Calu3 (cell line): ENCODE data around the gene SIGLEC9. TPM values are rescaled to one million over a fixed set of nuclear protein-coding genes. Genes with fewer than 3 reads are reported as not detected.
A peak's percentile ranks its signal among the peaks of the same experiment; 100 is the strongest.

Source experiments
- BruUV-seq: library from RNA; stranded (reverse); fragments of 400-500 nt; replicated peaks from 2 replicates; lab custom pipeline; 2021; lab: Mats Ljungman, UMichigan
- CTCF ChIA-PET: fragments of 300-600 bp; sonication (Branson Sonifier 250); formaldehyde crosslinking; loops from one replicate; lab custom pipeline; 2022; ENCODE audit warnings: antibody characterized with exemption; lab: Charles Lee
- DNase-seq: peaks from one replicate; pipeline ENCODE4 v3.0.0; 2022
- H3K27ac Mint-ChIP-seq: one replicate; pipeline ENCODE4 v1.8.0; 2022; ENCODE audit warnings: mixed read lengths; ENCODE audit not compliant: unreplicated experiment
- H3K27me3 Mint-ChIP-seq: one replicate; pipeline ENCODE4 v1.8.0; 2022; ENCODE audit warnings: mixed read lengths; ENCODE audit not compliant: unreplicated experiment
- H3K36me3 Mint-ChIP-seq: one replicate; pipeline ENCODE4 v1.8.0; 2022; ENCODE audit warnings: mild to moderate bottlenecking, moderate library complexity, mixed read lengths; ENCODE audit not compliant: insufficient read depth, unreplicated experiment
- H3K4me1 Mint-ChIP-seq: one replicate; pipeline ENCODE4 v1.8.0; 2022; ENCODE audit warnings: mild to moderate bottlenecking, low read depth, mixed read lengths; ENCODE audit not compliant: unreplicated experiment
- H3K4me3 Mint-ChIP-seq: one replicate; pipeline ENCODE4 v1.8.0; 2022; ENCODE audit warnings: mild to moderate bottlenecking, low read depth, moderate library complexity, mixed read lengths; ENCODE audit not compliant: unreplicated experiment
- H3K9me3 Mint-ChIP-seq: one replicate; pipeline ENCODE4 v1.8.0; 2022; ENCODE audit warnings: low read depth, mixed read lengths; ENCODE audit not compliant: unreplicated experiment
- intact Hi-C: fragments of 100-400 bp; cut with micrococcal nuclease; formaldehyde crosslinking; loops from one replicate; pipeline ENCODE4 v1.10.0; 2022; ENCODE audit not compliant: unreplicated experiment
- total RNA-seq: library from RNA; stranded (reverse); gene quantifications from 2 replicates; pipeline ENCODE4 v1.2.3, GENCODE V29; 2022
- TF ChIP-seq, protein P1 (sequence below): fragments of 200-600 bp; IDR thresholded peaks from one replicate; pipeline ENCODE4 v1.8.0; 2022; ENCODE audit warnings: antibody characterized with exemption; ENCODE audit not compliant: unreplicated experiment

SIGLEC9 gene
- total RNA-seq, 1 experiment from 2014 or later: not detected

DNA sequence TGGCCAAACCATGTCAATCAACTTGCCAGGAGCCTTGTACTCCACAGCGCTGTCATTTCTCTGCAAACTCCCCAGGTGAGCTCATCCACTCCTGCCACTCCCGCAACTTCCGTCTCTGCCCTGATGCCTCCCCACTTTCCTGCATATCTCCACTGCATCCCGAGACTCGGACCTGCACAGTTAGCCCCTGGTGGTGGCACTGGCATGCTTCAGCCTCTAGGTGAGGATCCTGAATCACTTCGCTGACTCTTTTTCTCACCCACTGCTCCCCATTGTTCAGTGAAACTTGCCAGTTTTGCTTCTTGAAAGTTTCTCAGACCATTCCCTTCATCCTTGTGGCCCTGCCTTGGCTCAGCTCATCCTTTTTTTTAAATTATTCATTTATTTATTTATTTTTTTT, 13.1 kb upstream of the SIGLEC9 start:
- H3K27me3 Mint-ChIP-seq: no peaks in the 10 kb centered on the region

GRCh38 chr19:51114087-51114729, 10.5 kb upstream of the SIGLEC9 start:
- no peak overlapping the region for H3K27ac Mint-ChIP-seq
- no peak for DNase-seq
- H3K27me3 Mint-ChIP-seq: no peaks in the 10 kb centered on the region
- intact Hi-C loops: no loop called here
- no peaks in the 10 kb centered on the region for H3K9me3 Mint-ChIP-seq
- TF ChIP-seq, protein P1, sequence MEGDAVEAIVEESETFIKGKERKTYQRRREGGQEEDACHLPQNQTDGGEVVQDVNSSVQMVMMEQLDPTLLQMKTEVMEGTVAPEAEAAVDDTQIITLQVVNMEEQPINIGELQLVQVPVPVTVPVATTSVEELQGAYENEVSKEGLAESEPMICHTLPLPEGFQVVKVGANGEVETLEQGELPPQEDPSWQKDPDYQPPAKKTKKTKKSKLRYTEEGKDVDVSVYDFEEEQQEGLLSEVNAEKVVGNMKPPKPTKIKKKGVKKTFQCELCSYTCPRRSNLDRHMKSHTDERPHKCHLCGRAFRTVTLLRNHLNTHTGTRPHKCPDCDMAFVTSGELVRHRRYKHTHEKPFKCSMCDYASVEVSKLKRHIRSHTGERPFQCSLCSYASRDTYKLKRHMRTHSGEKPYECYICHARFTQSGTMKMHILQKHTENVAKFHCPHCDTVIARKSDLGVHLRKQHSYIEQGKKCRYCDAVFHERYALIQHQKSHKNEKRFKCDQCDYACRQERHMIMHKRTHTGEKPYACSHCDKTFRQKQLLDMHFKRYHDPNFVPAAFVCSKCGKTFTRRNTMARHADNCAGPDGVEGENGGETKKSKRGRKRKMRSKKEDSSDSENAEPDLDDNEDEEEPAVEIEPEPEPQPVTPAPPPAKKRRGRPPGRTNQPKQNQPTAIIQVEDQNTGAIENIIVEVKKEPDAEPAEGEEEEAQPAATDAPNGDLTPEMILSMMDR: no peak
- no peaks in the 10 kb centered on the region for H3K36me3 Mint-ChIP-seq
- CTCF ChIA-PET: no interaction called here
- no peaks in the 10 kb centered on the region for H3K4me1 Mint-ChIP-seq
- no peak overlapping the region for H3K4me3 Mint-ChIP-seq
- BruUV-seq: no TSS peak

More for the DNA sequence above, 13.1 kb upstream of the SIGLEC9 start:
- CTCF ChIA-PET: no interaction called here
- intact Hi-C loops: no loop called here
- Mint-ChIP-seq H3K9me3 (no peaks in the 10 kb centered on the region), H3K27ac (no peak overlapping the region), H3K4me1 (peaks cover 10% of the 10 kb centered on the region), H3K4me3 (no peak overlapping the region), H3K36me3 (peaks cover 20% of the 10 kb centered on the region)
- peak; percentile 63 for DNase-seq
- BruUV-seq: no TSS peak
- TF ChIP-seq, protein P1: peak; percentile 58

GRCh38 chr19:51116736-51117286, 7.9 kb upstream of the SIGLEC9 start:
- Mint-ChIP-seq H3K9me3 (no peaks in the 10 kb centered on the region), H3K4me1 (no peaks in the 10 kb centered on the region), H3K27ac (no peak overlapping the region), H3K27me3 (no peaks in the 10 kb centered on the region), H3K4me3 (no peak overlapping the region), H3K36me3 (no peaks in the 10 kb centered on the region)
- TF ChIP-seq, protein P1: no peak
- no TSS peak for BruUV-seq
- no peak for DNase-seq
- CTCF ChIA-PET: no interaction called here
- intact Hi-C loops: no loop called here

DNA sequence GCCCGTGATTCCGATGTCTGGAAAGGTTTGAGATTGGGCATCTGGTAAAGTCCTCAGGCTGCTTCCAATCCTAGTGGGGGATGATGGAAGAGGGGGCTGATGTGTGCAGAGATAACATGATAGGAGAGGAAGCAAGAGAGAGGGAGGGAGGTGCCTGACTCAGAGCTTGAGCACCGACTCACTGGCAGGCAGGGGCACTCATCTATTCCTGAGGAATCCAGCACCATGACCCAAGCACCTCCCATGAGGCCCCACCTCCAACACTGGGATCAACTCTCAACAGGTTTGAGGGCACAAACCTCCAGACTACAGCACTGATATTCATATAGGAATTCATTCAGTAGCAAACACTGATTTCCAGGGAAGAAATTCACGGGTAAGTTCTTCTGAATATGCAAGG, 5.6 kb upstream of the SIGLEC9 start:
- no peaks in the 10 kb centered on the region for H3K27me3 Mint-ChIP-seq
- no peak for DNase-seq
- no peak overlapping the region for H3K4me3 Mint-ChIP-seq
- intact Hi-C loops: no loop called here
- TF ChIP-seq, protein P1: no peak
- no peak overlapping the region for H3K27ac Mint-ChIP-seq
- no peaks in the 10 kb centered on the region for H3K9me3 Mint-ChIP-seq
- H3K4me1 Mint-ChIP-seq: no peaks in the 10 kb centered on the region
- no peaks in the 10 kb centered on the region for H3K36me3 Mint-ChIP-seq
- CTCF ChIA-PET: no interaction called here
- no TSS peak for BruUV-seq
